A673 (cell line): ENCODE measurements around the gene RFX1. TPM values are rescaled to one million over a fixed set of nuclear protein-coding genes. Genes with fewer than 3 reads are reported as not detected.

Source experiments
- BruUV-seq: library from RNA; stranded (reverse); fragments of 400-500 nt; replicated peaks from 2 replicates; lab custom pipeline; 2021; lab: Mats Ljungman, UMichigan
- CTCF ChIA-PET: fragments of 300-600 bp; sonication (Branson Sonifier 250); formaldehyde crosslinking; loops from one replicate; lab custom pipeline; 2022; ENCODE audit warnings: antibody characterized with exemption; lab: Charles Lee
- POLR2A ChIA-PET: fragments of 300-600 bp; sonication (Branson Sonifier 250); formaldehyde crosslinking; loops from one replicate; lab custom pipeline; 2022; ENCODE audit warnings: antibody characterized with exemption; ENCODE audit not compliant: low non-redundant PET; lab: Charles Lee
- DNase-seq: peaks from one replicate; pipeline ENCODE4 v3.0.0-alpha.2; 2015; ENCODE audit warnings: low spot score
- H3K27ac ChIP-seq: fragments of 200-600 bp; sonication (generic); 2 replicates; pipeline ENCODE4 v1.5.1; 2016; ENCODE audit warnings: mixed run types, low read depth, mild to moderate bottlenecking, mixed read lengths, antibody characterized with exemption, low read length; ENCODE audit not compliant: poor library complexity, severe bottlenecking
- H3K27me3 ChIP-seq: fragments of 200-600 bp; sonication (generic); replicated peaks from 2 replicates; pipeline ENCODE4 v1.6.1; 2017; ENCODE audit warnings: mixed run types, low read depth, mild to moderate bottlenecking, mixed read lengths, antibody characterized with exemption, low read length; ENCODE audit not compliant: insufficient read depth, poor library complexity
- H3K36me3 ChIP-seq: fragments of 200-600 bp; sonication (generic); 2 replicates; pipeline ENCODE4 v1.6.1; 2016; ENCODE audit warnings: mixed run types, mild to moderate bottlenecking, mixed read lengths, antibody characterized with exemption, low read length; ENCODE audit not compliant: insufficient read depth, poor library complexity, severe bottlenecking
- H3K4me1 ChIP-seq: fragments of 200-600 bp; sonication (generic); 2 replicates; pipeline ENCODE4 v1.6.1; 2017; ENCODE audit warnings: mixed run types, mild to moderate bottlenecking, mixed read lengths, antibody characterized with exemption, low read length; ENCODE audit not compliant: insufficient read depth, poor library complexity, severe bottlenecking
- H3K4me3 ChIP-seq: fragments of 200-600 bp; sonication (generic); 2 replicates; pipeline ENCODE4 v1.5.1; 2016; ENCODE audit warnings: low read depth, mixed run types, mild to moderate bottlenecking, mixed read lengths, low read length; ENCODE audit not compliant: poor library complexity, severe bottlenecking
- H3K9me3 ChIP-seq: fragments of 200-600 bp; sonication (generic); 2 replicates; pipeline ENCODE4 v1.6.1; 2016; ENCODE audit warnings: mixed run types, low read depth, mild to moderate bottlenecking, mixed read lengths, antibody characterized with exemption, low read length; ENCODE audit not compliant: poor library complexity, severe bottlenecking
- EZH2 ChIP-seq: fragments of 200-600 bp; sonication (generic); IDR thresholded peaks from 2 replicates; pipeline ENCODE4 v1.6.1; 2017; ENCODE audit warnings: borderline replicate concordance, low read depth, mild to moderate bottlenecking, mixed read lengths, antibody characterized with exemption, low read length; ENCODE audit not compliant: poor library complexity, severe bottlenecking
- intact Hi-C: fragments of 100-400 bp; cut with micrococcal nuclease; formaldehyde crosslinking; loops from one replicate; pipeline ENCODE4 v1.10.0; 2022; ENCODE audit not compliant: unreplicated experiment
- total RNA-seq: library from RNA; stranded (reverse); gene quantifications from 2 replicates; pipeline ENCODE4 v1.2.3, GENCODE V29; 2021
- TF ChIP-seq, protein P1 (sequence below): fragments of 300-800, 200-600 bp; sonication (generic); conservative IDR thresholded peaks from 2 replicates; pipeline ENCODE4 v1.5.1; 2017; ENCODE audit warnings: low read depth, mild to moderate bottlenecking, antibody characterized with exemption, low read length, moderate library complexity, mixed read lengths

The RFX1 gene
- total RNA-seq, 1 experiment from 2014 or later, result 19.5 TPM

DNA sequence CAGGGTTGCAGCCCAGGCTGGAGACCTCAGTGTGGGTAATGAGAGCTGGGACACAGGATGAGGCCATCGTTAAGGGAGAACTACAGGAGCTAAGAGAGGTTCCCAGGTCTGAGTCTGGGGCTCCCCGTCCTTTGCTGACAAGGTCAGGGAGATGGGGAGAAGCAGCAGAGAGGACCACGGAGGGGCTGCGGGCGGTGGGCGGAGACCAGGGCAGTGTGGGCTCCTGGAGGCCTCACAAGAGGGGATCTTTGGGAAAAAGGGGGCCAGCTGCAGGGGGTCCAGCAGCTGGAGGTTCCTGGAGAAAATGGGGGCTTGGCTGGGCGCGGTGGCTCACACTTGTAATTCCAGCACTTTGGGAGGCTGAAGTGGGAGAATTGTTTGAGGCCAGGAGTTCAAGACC lies 16.0 kb downstream of the RFX1 start:
- TF ChIP-seq, protein P1, sequence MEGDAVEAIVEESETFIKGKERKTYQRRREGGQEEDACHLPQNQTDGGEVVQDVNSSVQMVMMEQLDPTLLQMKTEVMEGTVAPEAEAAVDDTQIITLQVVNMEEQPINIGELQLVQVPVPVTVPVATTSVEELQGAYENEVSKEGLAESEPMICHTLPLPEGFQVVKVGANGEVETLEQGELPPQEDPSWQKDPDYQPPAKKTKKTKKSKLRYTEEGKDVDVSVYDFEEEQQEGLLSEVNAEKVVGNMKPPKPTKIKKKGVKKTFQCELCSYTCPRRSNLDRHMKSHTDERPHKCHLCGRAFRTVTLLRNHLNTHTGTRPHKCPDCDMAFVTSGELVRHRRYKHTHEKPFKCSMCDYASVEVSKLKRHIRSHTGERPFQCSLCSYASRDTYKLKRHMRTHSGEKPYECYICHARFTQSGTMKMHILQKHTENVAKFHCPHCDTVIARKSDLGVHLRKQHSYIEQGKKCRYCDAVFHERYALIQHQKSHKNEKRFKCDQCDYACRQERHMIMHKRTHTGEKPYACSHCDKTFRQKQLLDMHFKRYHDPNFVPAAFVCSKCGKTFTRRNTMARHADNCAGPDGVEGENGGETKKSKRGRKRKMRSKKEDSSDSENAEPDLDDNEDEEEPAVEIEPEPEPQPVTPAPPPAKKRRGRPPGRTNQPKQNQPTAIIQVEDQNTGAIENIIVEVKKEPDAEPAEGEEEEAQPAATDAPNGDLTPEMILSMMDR, result no peak
- TF ChIP-seq EZH2, result no peak
- intact Hi-C loops, result no loop called here
- Histone ChIP-seq H3K9me3 (no peaks in the 10 kb centered on the region), H3K27ac (no peak overlapping the region), H3K4me3 (no peak overlapping the region), H3K36me3 (peaks cover 6% of the 10 kb centered on the region), H3K27me3 (no peaks in the 10 kb centered on the region), H3K4me1 (peaks cover 21% of the 10 kb centered on the region)
- no peak for DNase-seq
- ChIA-PET CTCF (no interaction called here), POLR2A (no interaction called here)
- no TSS peak for BruUV-seq

DNA sequence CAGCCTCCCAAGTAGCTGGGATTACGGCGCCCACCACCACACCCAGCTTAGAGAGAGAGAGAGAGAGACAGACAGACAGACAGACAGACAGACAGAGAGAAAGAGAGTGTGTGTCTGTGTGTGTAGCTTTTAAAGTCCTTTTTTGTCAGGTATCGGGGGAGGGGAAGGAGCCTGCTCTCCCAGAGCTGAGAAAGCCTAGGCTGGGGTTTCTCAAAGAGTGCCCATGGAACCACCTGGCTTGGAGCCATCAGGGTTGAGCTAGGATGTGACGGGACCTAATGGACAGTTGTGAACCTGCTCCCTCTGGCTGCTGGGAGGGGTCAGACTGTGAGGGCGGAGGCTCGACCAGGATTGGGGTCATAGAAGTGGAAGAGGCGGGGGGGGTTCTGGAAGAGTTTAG lies 16.6 kb downstream of the RFX1 start:
- Histone ChIP-seq H3K36me3 (peaks cover 6% of the 10 kb centered on the region), H3K27ac (no peak overlapping the region), H3K4me3 (no peak overlapping the region), H3K9me3 (no peaks in the 10 kb centered on the region), H3K27me3 (no peaks in the 10 kb centered on the region), H3K4me1 (peaks cover 21% of the 10 kb centered on the region)
- TF ChIP-seq EZH2, result no peak
- TF ChIP-seq, protein P1, result no peak
- ChIA-PET CTCF (no interaction called here), POLR2A (no interaction called here)
- DNase-seq, result no peak
- BruUV-seq, result no TSS peak
- intact Hi-C loops, result no loop called here

DNA sequence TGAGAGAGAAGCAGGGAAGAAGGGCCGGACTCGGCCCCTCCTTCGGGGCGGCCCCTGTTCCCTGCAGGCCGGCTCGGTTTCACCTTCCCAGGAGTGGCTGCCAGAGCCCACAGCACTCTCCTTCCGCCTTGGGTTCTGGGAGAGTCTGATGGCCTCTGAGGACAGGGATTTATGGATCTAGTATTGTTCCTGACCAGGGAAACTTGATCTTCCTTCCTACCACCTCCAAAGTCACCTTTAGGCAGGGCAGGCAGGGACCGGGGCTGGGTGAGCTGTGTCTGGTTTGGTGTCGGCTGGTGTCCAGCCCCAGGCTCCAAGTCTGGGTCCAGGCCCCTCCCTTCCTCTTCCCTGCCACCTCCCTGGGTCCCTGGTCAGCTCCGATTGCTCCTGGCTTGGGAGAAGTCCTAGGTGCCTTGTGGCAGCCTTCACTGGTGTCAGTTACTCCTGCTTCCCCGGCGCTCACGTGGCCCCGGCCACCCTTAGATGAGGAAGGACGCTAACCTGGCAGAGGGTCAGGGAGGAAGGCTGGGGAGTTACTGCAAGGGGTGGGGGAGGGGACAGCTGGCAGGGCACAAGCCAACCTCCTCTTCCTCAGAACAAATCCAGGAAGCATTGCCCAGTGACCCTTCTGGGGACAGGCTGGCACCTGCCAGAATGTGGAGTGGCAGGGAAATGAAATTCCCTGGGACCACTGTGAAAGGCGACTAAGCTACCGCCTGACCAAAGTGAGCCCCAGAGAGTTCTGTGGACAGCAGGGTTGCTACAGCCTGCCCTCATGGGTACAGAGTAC lies 18.8 kb downstream of the RFX1 start:
- intact Hi-C loops, result no loop called here
- H3K4me3 ChIP-seq, result no peak overlapping the region
- H3K4me1 ChIP-seq, result peaks cover 21% of the 10 kb centered on the region
- peak overlapping the region; percentile 79 for H3K27ac ChIP-seq
- H3K36me3 ChIP-seq, result peaks cover 1% of the 10 kb centered on the region
- ChIA-PET POLR2A (no interaction called here), CTCF (no interaction called here)
- no peaks in the 10 kb centered on the region for H3K27me3 ChIP-seq
- BruUV-seq, result no TSS peak
- TF ChIP-seq EZH2, result no peak
- TF ChIP-seq, protein P1, result no peak
- no peaks in the 10 kb centered on the region for H3K9me3 ChIP-seq
- no peak for DNase-seq
